PFSK-1 (cell line): Measurements from ENCODE around the gene PALMD.

Experiments used
- FOXP2 ChIP-seq: optimal IDR thresholded peaks from 2 replicates; pipeline ENCODE3; 2011; ENCODE audit warnings: borderline replicate concordance, control low read depth, inconsistent platforms; ENCODE audit not compliant: insufficient read depth; ENCODE audit errors: extremely low read length, extremely low read depth
- POLR2AphosphoS5 ChIP-seq: IDR thresholded peaks from 2 replicates; pipeline ENCODE4 v1.6.1; 2012; ENCODE audit warnings: low read depth, mild to moderate bottlenecking, control low read depth, low read length, moderate library complexity
- SIN3A ChIP-seq: IDR thresholded peaks from 2 replicates; pipeline ENCODE4 v1.6.1; 2012; ENCODE audit warnings: mild to moderate bottlenecking, low read length, moderate library complexity, borderline replicate concordance; ENCODE audit not compliant: insufficient read depth
- TAF1 ChIP-seq: IDR thresholded peaks from 2 replicates; pipeline ENCODE4 v1.6.1; 2012; ENCODE audit warnings: low read length, control low read depth, borderline replicate concordance; ENCODE audit not compliant: insufficient read depth
- TF ChIP-seq, protein P1 (sequence below), 2 experiments: IDR thresholded peaks; 2 replicates each; pipeline versions ENCODE4 v1.6.1 to v1.8.0; 2011 to 2012; ENCODE audit warnings: low read depth in 2 of 2, low read length in 2 of 2, control low read depth in 1 of 2, inconsistent platforms in 1 of 2, mild to moderate bottlenecking in 1 of 2, moderate library complexity in 1 of 2; ENCODE audit not compliant: insufficient read depth in 1 of 2

PALMD gene

DNA sequence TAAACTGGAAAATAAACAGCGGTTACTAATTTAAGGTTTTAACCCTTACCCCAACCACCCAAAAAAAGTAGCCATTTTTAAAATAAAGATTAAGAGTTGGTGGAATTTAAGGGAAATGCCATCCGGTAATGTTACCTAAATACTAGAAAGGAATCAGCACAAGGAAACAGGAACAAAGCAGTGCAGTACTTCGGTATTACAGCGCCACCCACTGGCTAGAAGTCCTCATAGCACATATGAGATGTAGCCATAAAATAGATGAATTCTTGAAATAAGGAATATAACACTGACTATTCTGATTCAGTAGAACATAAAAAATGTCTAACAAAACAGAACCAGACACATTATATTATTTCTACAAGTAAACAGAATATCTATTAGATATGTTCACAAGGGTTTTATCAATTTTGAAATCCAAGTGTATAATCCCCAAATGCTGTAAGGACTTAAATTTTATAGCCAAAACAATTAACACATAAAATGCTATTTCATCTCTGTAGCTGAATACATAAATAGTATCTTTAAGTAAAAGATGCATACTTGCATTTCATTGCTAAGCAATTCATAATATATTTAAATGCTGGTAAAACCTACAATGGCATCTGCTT is 61.7 kb downstream of the PALMD start:
- no peak for TF ChIP-seq SIN3A
- TF ChIP-seq POLR2AphosphoS5, result no peak
- TF ChIP-seq, protein P1, sequence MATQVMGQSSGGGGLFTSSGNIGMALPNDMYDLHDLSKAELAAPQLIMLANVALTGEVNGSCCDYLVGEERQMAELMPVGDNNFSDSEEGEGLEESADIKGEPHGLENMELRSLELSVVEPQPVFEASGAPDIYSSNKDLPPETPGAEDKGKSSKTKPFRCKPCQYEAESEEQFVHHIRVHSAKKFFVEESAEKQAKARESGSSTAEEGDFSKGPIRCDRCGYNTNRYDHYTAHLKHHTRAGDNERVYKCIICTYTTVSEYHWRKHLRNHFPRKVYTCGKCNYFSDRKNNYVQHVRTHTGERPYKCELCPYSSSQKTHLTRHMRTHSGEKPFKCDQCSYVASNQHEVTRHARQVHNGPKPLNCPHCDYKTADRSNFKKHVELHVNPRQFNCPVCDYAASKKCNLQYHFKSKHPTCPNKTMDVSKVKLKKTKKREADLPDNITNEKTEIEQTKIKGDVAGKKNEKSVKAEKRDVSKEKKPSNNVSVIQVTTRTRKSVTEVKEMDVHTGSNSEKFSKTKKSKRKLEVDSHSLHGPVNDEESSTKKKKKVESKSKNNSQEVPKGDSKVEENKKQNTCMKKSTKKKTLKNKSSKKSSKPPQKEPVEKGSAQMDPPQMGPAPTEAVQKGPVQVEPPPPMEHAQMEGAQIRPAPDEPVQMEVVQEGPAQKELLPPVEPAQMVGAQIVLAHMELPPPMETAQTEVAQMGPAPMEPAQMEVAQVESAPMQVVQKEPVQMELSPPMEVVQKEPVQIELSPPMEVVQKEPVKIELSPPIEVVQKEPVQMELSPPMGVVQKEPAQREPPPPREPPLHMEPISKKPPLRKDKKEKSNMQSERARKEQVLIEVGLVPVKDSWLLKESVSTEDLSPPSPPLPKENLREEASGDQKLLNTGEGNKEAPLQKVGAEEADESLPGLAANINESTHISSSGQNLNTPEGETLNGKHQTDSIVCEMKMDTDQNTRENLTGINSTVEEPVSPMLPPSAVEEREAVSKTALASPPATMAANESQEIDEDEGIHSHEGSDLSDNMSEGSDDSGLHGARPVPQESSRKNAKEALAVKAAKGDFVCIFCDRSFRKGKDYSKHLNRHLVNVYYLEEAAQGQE (IDR thresholded peaks at IDR 0.05; ENCODE audit: insufficient read depth in 1 of 2, low read depth in 2 of 2, low read length in 2 of 2), result no peak
- TF ChIP-seq FOXP2, result no peak
- TF ChIP-seq TAF1, result no peak

DNA sequence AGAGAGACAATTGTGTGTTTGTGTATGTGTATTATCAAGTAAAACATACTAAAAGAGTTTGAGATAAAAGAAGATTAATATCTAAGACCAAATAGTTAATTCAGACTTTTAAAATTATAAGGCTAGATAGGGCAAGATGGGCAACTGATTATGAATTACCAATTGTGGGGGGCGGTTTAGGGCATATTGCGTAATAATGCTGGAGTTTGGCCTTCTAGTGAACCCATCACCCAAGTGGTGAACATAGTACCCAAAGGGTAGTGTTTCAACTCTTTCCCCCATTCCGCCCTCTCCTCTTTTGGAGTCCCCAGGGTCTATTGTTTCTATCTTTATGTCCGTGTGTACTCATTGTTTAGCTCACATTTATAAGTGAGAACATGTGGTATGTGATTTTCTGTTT is 65.1 kb downstream of the PALMD start:
- TF ChIP-seq SIN3A, result no peak

DNA sequence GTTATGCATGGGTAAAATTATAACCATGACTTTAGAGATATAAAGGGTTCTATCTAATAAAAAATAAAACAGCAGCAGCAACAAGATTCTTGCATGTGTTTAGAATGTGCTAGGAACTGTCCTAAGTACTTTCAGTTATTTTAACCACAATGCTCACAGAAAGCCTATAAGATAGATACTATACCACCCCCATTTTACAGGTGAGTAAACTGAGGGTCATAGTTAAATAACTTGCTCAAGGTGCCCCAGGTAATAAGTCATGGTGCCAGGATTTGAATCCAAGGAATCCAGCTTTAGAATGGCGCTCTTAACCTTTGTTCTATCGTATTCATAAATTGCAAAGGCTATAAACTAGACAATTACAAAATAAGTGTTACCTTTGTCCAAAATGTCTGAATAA is 67.1 kb downstream of the PALMD start:
- TF ChIP-seq, protein P1 (IDR thresholded peaks at IDR 0.05; ENCODE audit: insufficient read depth in 1 of 2, low read depth in 2 of 2, low read length in 2 of 2), result no peak

DNA sequence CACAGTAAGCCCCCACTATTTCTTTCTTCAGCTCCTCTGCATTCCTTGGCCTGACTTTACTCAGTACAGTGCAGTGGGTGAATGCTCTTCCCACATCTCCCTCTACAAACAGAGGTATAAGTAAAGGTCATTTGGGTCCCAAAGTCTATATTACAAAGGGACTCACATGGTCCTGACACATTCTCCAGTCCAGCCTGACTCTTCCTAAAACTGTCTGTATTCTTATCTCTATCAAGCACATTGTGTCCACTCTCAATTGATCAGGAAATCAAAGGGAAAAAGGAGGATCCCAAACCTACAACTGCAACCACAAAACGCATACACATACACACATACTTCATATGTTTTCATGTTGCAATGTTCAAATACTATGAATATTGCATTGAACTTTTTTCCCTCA is 71.1 kb downstream of the PALMD start:
- no peak for TF ChIP-seq FOXP2
- TF ChIP-seq, protein P1 (IDR thresholded peaks at IDR 0.05; ENCODE audit: insufficient read depth in 1 of 2, low read depth in 2 of 2, low read length in 2 of 2), result no peak
- TF ChIP-seq POLR2AphosphoS5, result no peak
- TF ChIP-seq TAF1, result no peak
- TF ChIP-seq SIN3A, result no peak

DNA sequence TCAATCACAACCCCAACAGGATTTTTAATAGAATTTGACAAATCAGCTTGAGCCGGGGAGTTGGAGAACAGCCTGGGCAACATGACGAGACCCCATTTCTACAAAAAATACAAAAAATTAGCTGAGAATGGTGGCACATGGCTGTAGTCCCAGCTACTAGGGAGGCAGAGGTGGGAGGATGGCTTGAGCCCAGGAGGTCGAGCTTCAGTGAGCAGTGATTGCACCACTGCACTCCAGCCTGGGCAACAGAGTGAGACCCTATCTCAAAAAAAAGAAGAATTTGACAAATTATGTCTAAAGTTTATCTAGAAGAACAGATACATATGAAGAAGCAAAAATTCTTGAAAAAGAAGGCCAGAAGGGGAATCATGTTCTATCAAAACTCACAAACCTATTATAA is 77.3 kb downstream of the PALMD start:
- TF ChIP-seq, protein P1 (IDR thresholded peaks at IDR 0.05; ENCODE audit: insufficient read depth in 1 of 2, low read depth in 2 of 2, low read length in 2 of 2), result no peak
- no peak for TF ChIP-seq POLR2AphosphoS5
- TF ChIP-seq TAF1, result no peak
